HuH-7.5 (cell line): Measurements from ENCODE around the gene CHRNA9.
A peak's percentile ranks its signal among the peaks of the same experiment; 100 is the strongest.

Source experiments
- DNase-seq: peaks from one replicate; pipeline ENCODE4 v3.0.0; 2011; ENCODE audit warnings: low spot score

The CHRNA9 gene

GRCh38 chr4:40337523-40337922 is 2.4 kb downstream of the CHRNA9 start:
- no peak for DNase-seq

GRCh38 chr4:40340030-40340429 is 4.9 kb downstream of the CHRNA9 start:
- DNase-seq, result no peak

- DNase-seq, result no peak
Observed at GRCh38 chr4:40347472-40347871, 12.3 kb downstream of the CHRNA9 start.

GRCh38 chr4:40348000-40348399 is 12.9 kb downstream of the CHRNA9 start:
- no peak for DNase-seq

- no peak for DNase-seq
Observed at GRCh38 chr4:40349561-40350198, 14.5 kb downstream of the CHRNA9 start.

- no peak for DNase-seq
Observed at GRCh38 chr4:40350627-40351227, 15.6 kb downstream of the CHRNA9 start.

GRCh38 chr4:40354158-40354557 is 19.0 kb downstream of the CHRNA9 start:
- DNase-seq, result no peak

GRCh38 chr4:40355131-40355530 is 20.0 kb downstream of the CHRNA9 start:
- no peak for DNase-seq

- no peak for DNase-seq
Observed at GRCh38 chr4:40357738-40358137, 22.6 kb downstream of the CHRNA9 start.

- no peak for DNase-seq
Observed at GRCh38 chr4:40361338-40361737, 26.2 kb downstream of the CHRNA9 start.

- DNase-seq, result no peak
Observed at GRCh38 chr4:40363382-40363920, 28.3 kb downstream of the CHRNA9 start.

GRCh38 chr4:40363945-40364344 is 28.8 kb downstream of the CHRNA9 start:
- DNase-seq, result no peak

GRCh38 chr4:40365766-40366165 is 30.6 kb downstream of the CHRNA9 start:
- DNase-seq, result no peak

- no peak for DNase-seq
Observed at GRCh38 chr4:40367451-40367850, 32.3 kb downstream of the CHRNA9 start.

- peak; percentile 33 for DNase-seq
Observed at GRCh38 chr4:40369437-40370274, 34.5 kb downstream of the CHRNA9 start.

GRCh38 chr4:40372651-40373050 is 37.5 kb downstream of the CHRNA9 start:
- no peak for DNase-seq

- DNase-seq, result no peak
Observed at GRCh38 chr4:40373636-40374035, 38.5 kb downstream of the CHRNA9 start.

- DNase-seq, result no peak
Observed at GRCh38 chr4:40375095-40375494, 40.0 kb downstream of the CHRNA9 start.

GRCh38 chr4:40375620-40376019 is 40.5 kb downstream of the CHRNA9 start:
- DNase-seq, result no peak

- no peak for DNase-seq
Observed at GRCh38 chr4:40377512-40378365, 42.6 kb downstream of the CHRNA9 start.

- no peak for DNase-seq
Observed at GRCh38 chr4:40378619-40379018, 43.5 kb downstream of the CHRNA9 start.

GRCh38 chr4:40379248-40379647 is 44.1 kb downstream of the CHRNA9 start:
- no peak for DNase-seq
